Activated CD4-positive, alpha-beta memory T cell treated with anti-CD3 and anti-CD28 coated beads for 36 hours (primary cell): ENCODE data around the gene BAIAP2L1. TPM values are rescaled to one million over a fixed set of nuclear protein-coding genes. Genes with fewer than 3 reads are reported as not detected.

Source experiments
- CTCF ChIA-PET: fragments of 350-600 bp; sonication (Branson Sonifier 250); formaldehyde crosslinking; loops from one replicate; lab custom pipeline; 2021; ENCODE audit warnings: antibody characterized with exemption, inconsistent platforms; lab: Charles Lee
- POLR2A ChIA-PET: fragments of 350-600 bp; sonication (Branson Sonifier 250); formaldehyde crosslinking; loops from one replicate; lab custom pipeline; 2021; ENCODE audit warnings: antibody characterized with exemption; lab: Charles Lee
- DNase-seq: peaks from one replicate; pipeline ENCODE4 v3.0.0-alpha.2; 2020
- H3K27ac Mint-ChIP-seq: one replicate; pipeline ENCODE4 v1.8.0; 2021; ENCODE audit warnings: mixed read lengths
- H3K27me3 Mint-ChIP-seq: one replicate; pipeline ENCODE4 v1.8.0; 2021; ENCODE audit warnings: mixed read lengths
- H3K36me3 Mint-ChIP-seq: one replicate; pipeline ENCODE4 v1.8.0; 2021; ENCODE audit warnings: mixed read lengths
- H3K4me1 Mint-ChIP-seq: one replicate; pipeline ENCODE4 v1.8.0; 2021; ENCODE audit warnings: low read depth, mixed read lengths
- H3K4me3 Mint-ChIP-seq: one replicate; pipeline ENCODE4 v1.8.0; 2021; ENCODE audit warnings: mild to moderate bottlenecking, mixed read lengths
- H3K9me3 Mint-ChIP-seq: one replicate; pipeline ENCODE4 v1.8.0; 2021; ENCODE audit warnings: mixed read lengths
- intact Hi-C: fragments of 100-400 bp; cut with micrococcal nuclease; formaldehyde crosslinking; loops from one replicate; pipeline ENCODE4 v1.15.1; 2023
- total RNA-seq, 2 experiments: library from RNA; stranded (reverse); gene quantifications; one replicate each; pipeline ENCODE4 v1.2.3, GENCODE V29; 2021

Gene BAIAP2L1
- total RNA-seq, 2 experiments from 2014 or later, result 3.2 to 4.5 TPM

DNA sequence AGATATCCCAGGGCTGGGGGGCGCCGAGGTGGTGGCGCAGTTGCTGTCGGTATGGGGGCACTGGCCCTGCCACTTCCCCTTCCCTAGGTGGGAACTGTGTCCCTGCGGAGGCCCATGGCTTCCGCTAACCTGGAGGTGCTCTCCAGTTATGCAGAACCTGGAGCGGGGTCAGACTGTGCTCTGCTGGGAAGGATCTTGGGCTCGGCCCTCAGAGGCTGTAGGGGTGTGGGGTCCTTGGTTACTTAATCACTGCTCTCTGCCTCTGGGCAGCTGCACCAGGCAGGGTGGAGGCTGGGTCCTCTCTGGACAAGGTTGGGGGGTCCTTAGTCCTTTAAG lies 117.0 kb downstream of the BAIAP2L1 start:
- no peaks in the 10 kb centered on the region for H3K9me3 Mint-ChIP-seq
- DNase-seq, result no peak
- H3K36me3 Mint-ChIP-seq, result peaks cover 2% of the 10 kb centered on the region
- no peaks in the 10 kb centered on the region for H3K27me3 Mint-ChIP-seq
- H3K27ac Mint-ChIP-seq, result no peak overlapping the region
- ChIA-PET CTCF (no interaction called here), POLR2A (no interaction called here)
- H3K4me1 Mint-ChIP-seq, result peaks cover 32% of the 10 kb centered on the region
- H3K4me3 Mint-ChIP-seq, result no peak overlapping the region
- intact Hi-C loops, result loop anchor here (5.0 kb wide), 1 partner anchor 133 kb away; no protein-coding TSS in a partner anchor

GRCh38 chr7:98283127-98283886 lies 117.6 kb downstream of the BAIAP2L1 start:
- H3K4me3 Mint-ChIP-seq, result peak overlapping the region; percentile 79
- no peak for DNase-seq
- POLR2A ChIA-PET, result no interaction called here
- no peaks in the 10 kb centered on the region for H3K27me3 Mint-ChIP-seq
- H3K4me1 Mint-ChIP-seq, result peaks cover 32% of the 10 kb centered on the region
- no peaks in the 10 kb centered on the region for H3K9me3 Mint-ChIP-seq
- no peak overlapping the region for H3K27ac Mint-ChIP-seq
- intact Hi-C loops, result loop anchor here (5.0 kb wide), 1 partner anchor 134 kb away; no protein-coding TSS in a partner anchor
- CTCF ChIA-PET, result no interaction called here
- H3K36me3 Mint-ChIP-seq, result peaks cover 2% of the 10 kb centered on the region

DNA sequence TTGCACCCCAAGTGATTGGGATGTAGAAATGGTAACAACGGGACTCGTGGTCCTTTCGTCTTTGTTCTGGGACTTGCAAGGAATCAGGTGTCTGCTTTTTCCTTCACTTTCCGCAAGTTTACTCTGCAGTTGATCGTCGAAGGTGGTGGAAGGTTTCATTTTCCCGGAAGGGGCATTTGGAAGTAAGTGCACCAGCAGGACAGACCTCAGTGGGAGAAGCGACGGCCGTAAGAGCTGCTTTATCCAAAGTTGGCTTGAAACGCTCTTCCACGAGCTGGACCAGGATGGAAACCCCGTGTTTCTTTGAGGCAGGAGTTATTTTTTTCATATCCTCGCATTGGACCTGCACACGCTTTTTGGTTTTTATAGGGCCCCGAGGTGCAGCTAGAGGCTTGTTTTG lies 118.2 kb downstream of the BAIAP2L1 start:
- peaks cover 32% of the 10 kb centered on the region for H3K4me1 Mint-ChIP-seq
- no peak for DNase-seq
- peaks cover 2% of the 10 kb centered on the region for H3K36me3 Mint-ChIP-seq
- intact Hi-C loops, result loop anchor here (5.0 kb wide), 1 partner anchor 135 kb away; no protein-coding TSS in a partner anchor
- ChIA-PET POLR2A (no interaction called here), CTCF (interaction anchor here (1.2 kb wide), 1 partner anchor 19 kb away, joined by 3 read pairs; no protein-coding TSS in a partner anchor)
- no peaks in the 10 kb centered on the region for H3K9me3 Mint-ChIP-seq
- H3K27me3 Mint-ChIP-seq, result no peaks in the 10 kb centered on the region
- H3K27ac Mint-ChIP-seq, result no peak overlapping the region
- peak overlapping the region; percentile 79 for H3K4me3 Mint-ChIP-seq

GRCh38 chr7:98281757-98282606 lies 118.9 kb downstream of the BAIAP2L1 start:
- ChIA-PET CTCF (interaction anchor here (1.2 kb wide), 1 partner anchor 18 kb away, joined by 3 read pairs; no protein-coding TSS in a partner anchor), POLR2A (no interaction called here)
- no peaks in the 10 kb centered on the region for H3K27me3 Mint-ChIP-seq
- intact Hi-C loops, result loop anchor here (1.0 to 5.0 kb wide), 5 partner anchors 31 to 597 kb away; partner anchors contain the start of genes BAIAP2L1 and TRRAP
- DNase-seq, result peak; percentile 53
- peak overlapping the region; percentile 66 for H3K27ac Mint-ChIP-seq
- H3K36me3 Mint-ChIP-seq, result peaks cover 2% of the 10 kb centered on the region
- H3K4me1 Mint-ChIP-seq, result peaks cover 32% of the 10 kb centered on the region
- H3K9me3 Mint-ChIP-seq, result no peaks in the 10 kb centered on the region
- H3K4me3 Mint-ChIP-seq, result peak overlapping the region; percentile 79

DNA sequence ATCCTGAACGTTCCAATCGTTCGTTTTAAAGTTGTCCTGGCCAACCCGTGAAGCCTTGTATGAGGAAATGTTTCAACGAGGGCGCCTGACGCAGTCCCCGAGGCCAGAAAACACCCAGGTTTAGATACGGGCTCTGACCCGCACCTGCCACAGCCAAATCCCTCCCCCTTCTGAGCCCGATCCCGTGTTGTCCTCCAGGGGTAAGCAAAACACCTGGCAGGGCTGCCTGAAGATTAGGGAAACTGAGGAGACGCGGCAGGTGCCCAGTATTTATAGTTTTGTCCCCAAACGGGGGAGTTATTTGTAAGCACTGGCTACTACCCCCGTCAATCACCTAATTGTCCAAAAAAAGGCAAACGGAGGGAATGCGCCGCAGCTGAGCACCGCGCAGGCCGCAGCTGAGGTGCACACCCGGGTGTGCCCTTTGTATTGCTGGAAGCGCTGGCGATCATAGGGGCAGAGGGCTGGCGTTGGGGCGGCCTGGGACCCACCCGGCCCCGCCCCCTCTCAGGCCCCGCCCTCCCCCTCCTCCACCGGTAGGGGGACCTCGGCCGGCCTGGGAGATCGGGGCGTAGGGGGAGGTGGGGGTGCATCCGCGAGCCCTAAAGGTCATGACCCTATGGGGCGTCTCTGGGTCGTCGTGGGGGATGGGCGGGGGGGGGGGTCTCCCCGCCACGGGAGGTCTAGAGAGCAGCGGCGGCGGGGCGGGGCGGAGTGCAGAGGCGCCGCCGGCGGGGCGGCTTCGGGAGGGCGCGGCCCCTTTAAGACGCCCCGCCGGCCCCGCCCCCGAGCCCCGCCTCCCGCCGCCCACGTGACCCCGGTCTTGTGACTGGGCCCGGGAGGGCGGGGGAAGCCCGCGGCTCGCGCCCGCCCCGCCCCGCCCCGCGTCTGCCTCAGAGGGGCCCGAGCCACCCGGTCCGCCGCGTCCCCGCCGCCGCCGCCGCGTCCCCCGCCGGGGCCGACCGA lies 119.8 kb downstream of the BAIAP2L1 start, which contains the start of gene BRI3:
TSS of gene BRI3 (plus strand) at position 896 of the 966 bp plus-strand sequence. CDS start 110 bp downstream, outside the sequence.
- ChIA-PET CTCF (interaction anchor here (1.1 kb wide), 1 partner anchor 598 kb away, joined by 4 read pairs; the partner anchor contains the start of gene TRRAP), POLR2A (interaction anchor here (0.8 kb wide), 1 partner anchor 14 kb away, joined by 3 read pairs; no protein-coding TSS in a partner anchor)
- peak; percentile 95 for DNase-seq
- H3K36me3 Mint-ChIP-seq, result peaks cover 2% of the 10 kb centered on the region
- no peaks in the 10 kb centered on the region for H3K27me3 Mint-ChIP-seq
- H3K4me3 Mint-ChIP-seq, result peak within 1 kb of the TSS; percentile 79
- intact Hi-C loops, result loop anchor here (1.0 to 5.0 kb wide), 5 partner anchors 30 to 598 kb away; partner anchors contain the start of genes BAIAP2L1 and TRRAP
- H3K4me1 Mint-ChIP-seq, result peaks cover 30% of the 10 kb centered on the region
- H3K9me3 Mint-ChIP-seq, result no peaks in the 10 kb centered on the region
- H3K27ac Mint-ChIP-seq, result peak within 1 kb of the TSS; percentile 66

DNA sequence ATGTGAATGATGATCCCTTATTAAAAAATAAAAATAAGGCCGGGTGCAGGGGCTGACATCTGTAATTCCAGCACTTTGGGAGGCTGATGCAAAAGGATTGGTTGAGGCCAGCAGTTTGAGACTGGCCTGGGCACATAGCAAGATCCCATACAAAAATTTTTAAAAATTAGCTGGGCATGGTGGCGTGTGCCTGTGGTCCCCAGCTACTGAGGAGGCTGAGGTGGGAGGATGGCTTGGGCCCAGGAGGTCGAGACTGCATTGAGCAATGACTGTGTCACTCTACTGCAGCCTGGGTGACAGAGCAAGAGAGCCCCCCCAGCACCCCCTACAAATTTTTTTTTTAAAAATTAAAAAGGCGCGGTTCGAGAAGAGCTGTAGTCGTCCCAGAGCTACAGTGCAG lies 120.6 kb downstream of the BAIAP2L1 start:
- no peaks in the 10 kb centered on the region for H3K27me3 Mint-ChIP-seq
- ChIA-PET CTCF (interaction anchor here (1.1 kb wide), 1 partner anchor 598 kb away, joined by 4 read pairs; the partner anchor contains the start of gene TRRAP), POLR2A (interaction anchor here (0.8 kb wide), 1 partner anchor 13 kb away, joined by 3 read pairs; no protein-coding TSS in a partner anchor)
- H3K4me3 Mint-ChIP-seq, result peak overlapping the region; percentile 75
- H3K36me3 Mint-ChIP-seq, result peaks cover 2% of the 10 kb centered on the region
- H3K9me3 Mint-ChIP-seq, result no peaks in the 10 kb centered on the region
- H3K27ac Mint-ChIP-seq, result peak overlapping the region; percentile 18
- intact Hi-C loops, result loop anchor here (2.0 to 5.0 kb wide), 2 partner anchors 137 to 599 kb away; partner anchors contain the start of gene TRRAP
- DNase-seq, result no peak
- peaks cover 30% of the 10 kb centered on the region for H3K4me1 Mint-ChIP-seq

DNA sequence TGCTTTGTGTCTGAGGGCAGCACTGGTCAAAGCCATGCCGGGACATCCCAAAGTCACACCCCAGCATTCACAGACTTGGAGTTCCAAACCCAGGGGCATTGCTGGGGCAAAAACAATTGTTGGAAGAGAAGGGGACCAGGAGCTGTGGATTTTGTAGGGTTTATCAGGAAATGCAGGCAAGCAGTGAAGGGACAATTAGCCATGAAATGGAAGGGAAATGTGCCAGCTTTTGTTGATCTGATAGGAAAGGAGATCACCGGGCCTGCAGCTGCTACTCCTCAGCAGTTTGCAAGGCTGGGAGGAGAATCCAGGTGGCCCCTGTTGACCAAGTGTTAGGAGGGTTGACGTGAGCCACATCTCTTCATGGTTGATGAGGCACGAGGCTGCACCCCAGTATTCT lies 122.0 kb downstream of the BAIAP2L1 start:
- no peaks in the 10 kb centered on the region for H3K27me3 Mint-ChIP-seq
- DNase-seq, result no peak
- peaks cover 2% of the 10 kb centered on the region for H3K36me3 Mint-ChIP-seq
- no peaks in the 10 kb centered on the region for H3K9me3 Mint-ChIP-seq
- H3K27ac Mint-ChIP-seq, result no peak overlapping the region
- POLR2A ChIA-PET, result no interaction called here
- CTCF ChIA-PET, result no interaction called here
- peaks cover 20% of the 10 kb centered on the region for H3K4me1 Mint-ChIP-seq
- H3K4me3 Mint-ChIP-seq, result no peak overlapping the region
- intact Hi-C loops, result no loop called here

DNA sequence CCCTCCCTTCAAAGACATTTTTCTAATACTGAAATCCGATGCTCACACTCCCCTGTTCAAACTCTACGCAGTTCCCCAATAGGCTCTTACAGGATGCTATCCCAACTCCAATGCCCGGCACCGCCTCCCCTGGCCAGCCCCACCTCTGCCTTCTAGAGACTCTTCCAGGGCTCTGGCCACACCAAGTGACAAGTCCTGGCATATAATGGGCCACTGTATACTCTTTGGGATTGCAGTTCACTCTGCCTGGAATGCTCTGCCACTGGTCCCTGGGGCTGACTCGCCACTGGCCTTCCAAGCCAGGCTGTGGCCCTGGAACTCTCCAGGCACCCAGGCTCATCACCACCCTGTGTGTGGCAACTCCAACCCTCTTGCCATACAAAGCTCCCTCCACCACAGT lies 122.5 kb downstream of the BAIAP2L1 start:
- no peak overlapping the region for H3K27ac Mint-ChIP-seq
- ChIA-PET CTCF (no interaction called here), POLR2A (no interaction called here)
- no peak overlapping the region for H3K4me3 Mint-ChIP-seq
- H3K27me3 Mint-ChIP-seq, result no peaks in the 10 kb centered on the region
- H3K9me3 Mint-ChIP-seq, result no peaks in the 10 kb centered on the region
- peaks cover 14% of the 10 kb centered on the region for H3K4me1 Mint-ChIP-seq
- DNase-seq, result no peak
- intact Hi-C loops, result no loop called here
- peaks cover 2% of the 10 kb centered on the region for H3K36me3 Mint-ChIP-seq

- Mint-ChIP-seq H3K4me1 (peaks cover 3% of the 10 kb centered on the region), H3K36me3 (no peaks in the 10 kb centered on the region), H3K9me3 (no peaks in the 10 kb centered on the region), H3K4me3 (no peak overlapping the region), H3K27me3 (no peaks in the 10 kb centered on the region), H3K27ac (no peak overlapping the region)
- no peak for DNase-seq
- intact Hi-C loops, result no loop called here
- CTCF ChIA-PET, result no interaction called here
- POLR2A ChIA-PET, result interaction anchor here (0.6 kb wide), 1 partner anchor 28 kb away, joined by 3 read pairs; no protein-coding TSS in a partner anchor
Observed at GRCh38 chr7:98276241-98276761, 124.6 kb downstream of the BAIAP2L1 start.

- no peak overlapping the region for H3K27ac Mint-ChIP-seq
- no peak overlapping the region for H3K4me3 Mint-ChIP-seq
- DNase-seq, result no peak
- intact Hi-C loops, result no loop called here
- H3K36me3 Mint-ChIP-seq, result peaks cover 6% of the 10 kb centered on the region
- H3K9me3 Mint-ChIP-seq, result no peaks in the 10 kb centered on the region
- POLR2A ChIA-PET, result interaction anchor here (0.6 kb wide), 1 partner anchor 13 kb away, joined by 3 read pairs; no protein-coding TSS in a partner anchor
- no peaks in the 10 kb centered on the region for H3K27me3 Mint-ChIP-seq
- CTCF ChIA-PET, result interaction anchor here (1.0 to 1.2 kb wide), 2 partner anchors 99 to 134 kb away, joined by 3 to 4 read pairs; partner anchors contain the start of gene BAIAP2L1
- H3K4me1 Mint-ChIP-seq, result peaks cover 3% of the 10 kb centered on the region
Observed at GRCh38 chr7:98267303-98267702, 133.6 kb downstream of the BAIAP2L1 start.
